Measurements from ENCODE around the gene NUP205. TPM values are rescaled to one million over a fixed set of nuclear protein-coding genes. Genes with fewer than 3 reads are reported as not detected.
"Not testable (repeated sequence)": the region's sequence is repeated elsewhere in the genome, so short reads cannot be mapped to it uniquely, and the experiment has no call there.

Gene NUP205
- total RNA-seq, 2 donors from 2014 or later: 25.8 to 36.8 TPM

- DNase-seq: no peak
- intact Hi-C loops (cut with DNase I, micrococcal nuclease): no loop called here
- no peak for ATAC-seq
These were observed 41.8 kb downstream of the NUP205 start for GRCh38 chr7:135599471-135599870.

- DNase-seq: no peak
- no peak for ATAC-seq
- intact Hi-C loops (cut with DNase I, micrococcal nuclease): no loop called here
These were observed 42.5 kb downstream of the NUP205 start for GRCh38 chr7:135600226-135600625.

DNA sequence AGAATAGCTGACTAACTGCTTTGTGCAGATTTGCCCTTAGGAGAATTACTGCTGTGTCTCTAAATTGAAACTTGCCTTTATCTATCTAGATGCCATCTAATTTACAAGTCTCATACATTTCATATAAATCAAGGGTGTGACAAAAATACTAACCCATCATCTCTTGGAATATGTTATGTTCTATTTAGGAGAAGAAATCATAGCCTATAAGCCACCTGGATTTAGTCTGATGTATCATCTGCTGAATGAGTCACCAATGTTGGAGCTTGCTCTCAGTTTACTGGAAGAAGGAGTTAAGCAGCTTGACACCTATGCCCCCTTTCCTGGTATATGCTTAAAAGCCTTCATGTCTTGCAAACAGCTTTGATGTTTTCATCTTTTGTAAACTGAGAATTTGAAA, 43.5 kb downstream of the NUP205 start:
- intact Hi-C loops (cut with DNase I, micrococcal nuclease): no loop called here
- DNase-seq (no peak), ATAC-seq (no peak)

GRCh38 chr7:135602304-135602703, 44.6 kb downstream of the NUP205 start:
- ATAC-seq: no peak
- intact Hi-C loops (cut with DNase I, micrococcal nuclease): no loop called here
- no peak for DNase-seq

- DNase-seq (no peak), ATAC-seq (no peak)
- intact Hi-C loops (cut with DNase I, micrococcal nuclease): no loop called here
These were observed 58.4 kb downstream of the NUP205 start for GRCh38 chr7:135616136-135616535.

- intact Hi-C loops (cut with DNase I, micrococcal nuclease): no loop called here
- ATAC-seq: no peak
- DNase-seq: no peak
These were observed 60.1 kb downstream of the NUP205 start for GRCh38 chr7:135617781-135618180.

GRCh38 chr7:135618510-135618909, 60.8 kb downstream of the NUP205 start:
- intact Hi-C loops (cut with DNase I, micrococcal nuclease): no loop called here
- DNase-seq: no peak
- no peak for ATAC-seq

DNA sequence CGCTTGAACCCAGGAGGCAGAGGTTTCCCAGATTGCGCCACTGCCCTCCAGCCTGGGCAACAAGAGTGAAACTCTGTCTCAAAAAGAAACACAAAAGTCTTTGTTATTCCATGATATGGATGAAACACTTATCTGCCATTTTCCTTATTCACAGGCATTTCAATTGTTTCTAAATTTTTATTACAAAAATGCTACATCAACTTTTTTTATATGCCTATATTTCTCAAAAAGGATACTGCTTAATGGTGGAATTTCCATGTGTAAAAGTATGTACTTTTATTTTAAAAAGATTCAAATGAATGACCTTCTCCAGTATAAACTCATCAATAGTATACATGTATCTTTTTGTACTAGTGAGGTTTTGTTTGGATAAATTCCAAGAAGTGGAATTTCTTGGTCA, 62.7 kb downstream of the NUP205 start:
- intact Hi-C loops (cut with DNase I, micrococcal nuclease): no loop called here
- no peak for DNase-seq
- no peak for ATAC-seq

- peak in 1 of 2 donors; percentile 7 for DNase-seq
- intact Hi-C loops (cut with DNase I, micrococcal nuclease): no loop called here
- ATAC-seq: no peak
These were observed 63.5 kb downstream of the NUP205 start for GRCh38 chr7:135620980-135621850.

DNA sequence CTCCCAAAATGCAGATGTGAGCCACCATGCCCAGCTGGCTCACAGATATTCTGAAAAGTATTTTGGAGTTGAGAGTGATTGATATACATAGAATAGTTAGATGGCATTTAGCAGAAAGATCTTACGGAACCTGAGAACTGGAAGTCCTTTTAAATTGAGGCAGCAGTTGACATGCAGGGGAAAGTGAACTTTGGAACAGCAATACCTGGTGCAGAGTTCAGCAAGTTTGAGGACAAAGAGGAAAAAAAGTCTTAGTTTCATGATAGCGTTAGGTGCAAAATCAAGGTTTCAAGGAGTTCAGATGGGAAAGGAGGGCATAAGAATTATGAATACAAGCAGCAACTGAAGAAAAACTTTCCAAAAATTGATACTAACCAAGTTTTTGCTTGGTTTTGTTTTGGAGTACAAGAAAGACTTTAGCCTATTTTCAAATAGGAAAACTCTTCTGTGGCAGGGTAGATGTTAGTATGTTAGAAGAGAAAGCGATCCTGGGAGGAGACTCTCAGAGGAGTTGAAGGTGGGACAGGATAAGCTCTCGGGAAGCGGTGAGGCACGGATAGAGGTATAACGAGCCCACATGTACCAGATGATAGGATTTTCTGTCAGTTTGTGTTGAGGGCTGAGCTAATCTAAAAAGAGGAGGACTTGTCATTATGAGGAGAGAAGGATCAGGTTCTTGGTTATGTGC, 76.6 kb downstream of the NUP205 start:
- ATAC-seq (no peak), DNase-seq (no peak)
- intact Hi-C loops (cut with DNase I, micrococcal nuclease): no loop called here

DNA sequence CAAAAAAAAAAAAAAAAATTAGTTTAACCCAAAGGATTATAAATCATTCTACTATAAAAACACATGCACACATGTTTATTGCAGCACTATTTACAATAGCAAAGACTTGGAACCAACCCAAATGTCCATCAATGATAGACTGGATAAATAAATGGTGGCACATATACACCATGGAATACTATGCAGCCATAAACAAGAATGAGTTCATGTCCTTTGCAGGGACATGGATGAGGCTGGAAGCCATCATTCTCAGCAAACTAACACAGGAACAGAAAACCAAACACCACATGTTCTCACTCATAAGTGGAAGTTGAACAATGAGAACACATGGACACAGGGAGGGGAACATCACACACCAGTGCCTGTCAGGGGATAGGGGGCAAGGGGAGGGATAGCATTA, 82.0 kb downstream of the NUP205 start:
- intact Hi-C loops (cut with DNase I, micrococcal nuclease): loop anchor here in 1 of 2 donors (10.0 kb wide), 1 partner anchor 365 kb away; no protein-coding TSS in a partner anchor
- DNase-seq, ATAC-seq: not testable (repeated sequence)

- ATAC-seq: no peak
- DNase-seq: no peak
- intact Hi-C loops (cut with DNase I, micrococcal nuclease): loop anchor here in 1 of 2 donors (10.0 kb wide), 1 partner anchor 369 kb away; no protein-coding TSS in a partner anchor
These were observed 86.4 kb downstream of the NUP205 start for GRCh38 chr7:135644154-135644553.

GRCh38 chr7:135644729-135645128, 87.0 kb downstream of the NUP205 start:
- intact Hi-C loops (cut with DNase I, micrococcal nuclease): loop anchor here in 1 of 2 donors (10.0 kb wide), 1 partner anchor 370 kb away; no protein-coding TSS in a partner anchor
- ATAC-seq: no peak

DNA sequence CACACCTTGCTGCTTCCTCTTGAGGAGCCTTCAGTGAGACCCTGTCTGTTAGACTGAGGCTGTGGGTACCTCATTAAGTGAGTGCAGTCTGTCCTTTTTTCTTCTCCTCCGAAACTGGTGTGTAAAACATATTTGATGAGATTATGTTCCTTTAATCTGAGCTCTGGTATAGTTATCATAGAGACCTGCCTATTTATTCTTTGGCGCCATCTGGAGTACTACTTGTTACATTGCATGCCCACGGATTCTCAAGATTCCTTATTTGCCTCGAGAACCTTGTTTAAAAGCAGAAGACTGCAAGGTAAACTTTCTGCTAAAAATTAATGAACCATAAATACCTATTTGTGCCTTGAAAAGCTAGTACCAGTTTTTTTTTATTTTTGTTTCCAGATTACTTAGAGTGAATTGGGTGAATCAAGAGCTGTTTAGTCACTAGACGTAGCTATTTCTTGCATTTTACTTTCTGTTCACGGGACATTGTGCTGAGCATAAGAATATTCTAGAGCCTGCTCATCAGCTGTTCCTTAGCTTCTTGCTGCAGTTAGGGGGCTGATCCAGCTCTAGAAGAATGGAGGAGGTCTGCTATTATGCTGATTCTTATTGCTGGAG, 87.7 kb downstream of the NUP205 start:
- intact Hi-C loops (cut with DNase I, micrococcal nuclease): loop anchor here in 1 of 2 donors (10.0 kb wide), 1 partner anchor 371 kb away; no protein-coding TSS in a partner anchor
- peak; percentile 65 for ATAC-seq
- DNase-seq: no peak

More at GRCh38 chr7:135644729-135645128, 87.0 kb downstream of the NUP205 start:
- DNase-seq: no peak

- no peak for ATAC-seq
- no peak for DNase-seq
- intact Hi-C loops (cut with DNase I, micrococcal nuclease): loop anchor here in 1 of 2 donors (10.0 kb wide), 1 partner anchor 373 kb away; no protein-coding TSS in a partner anchor
These were observed 90.0 kb downstream of the NUP205 start for GRCh38 chr7:135647755-135648154.

DNA sequence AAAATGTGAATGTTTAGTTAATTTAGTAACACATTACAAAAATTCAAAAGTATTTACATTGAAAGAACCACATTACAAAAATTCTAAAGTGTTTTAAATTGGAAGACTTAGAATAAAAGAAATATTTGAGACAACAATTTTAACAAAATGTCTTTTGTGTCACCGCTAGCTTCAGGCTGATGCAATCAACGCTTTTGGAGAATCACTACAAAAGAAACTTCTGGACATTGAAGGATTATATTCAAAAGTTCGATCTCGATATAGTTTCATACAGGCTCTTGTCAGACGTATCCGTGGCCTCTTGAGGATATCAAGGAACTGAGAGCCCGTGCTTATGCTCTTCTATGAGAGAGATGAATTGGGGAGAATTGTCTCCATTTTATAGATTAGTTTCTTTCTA, 90.5 kb downstream of the NUP205 start:
- intact Hi-C loops (cut with DNase I, micrococcal nuclease): loop anchor here in 1 of 2 donors (10.0 kb wide), 1 partner anchor 373 kb away; no protein-coding TSS in a partner anchor
- DNase-seq: no peak
- no peak for ATAC-seq

GRCh38 chr7:135650831-135651573, 93.3 kb downstream of the NUP205 start:
- peak in 1 of 2 donors; percentile 30 for DNase-seq
- no peak for ATAC-seq
- intact Hi-C loops (cut with DNase I, micrococcal nuclease): no loop called here

- no peak for ATAC-seq
- intact Hi-C loops (cut with DNase I, micrococcal nuclease): no loop called here
- DNase-seq: no peak
These were observed 95.8 kb downstream of the NUP205 start for GRCh38 chr7:135653340-135654080.

Data from left colon (tissue), 2 donors.